Lower lobe of right lung (tissue), 2 donors: ENCODE results near the gene SLC24A3. TPM values are rescaled to one million over a fixed set of nuclear protein-coding genes. Genes with fewer than 3 reads are reported as not detected.

Experiments
- ATAC-seq, 2 donors: fragments of 200-7000 bp; cut with Tn5 transposase; one replicate each; pipeline ENCODE4 v1.9.1; 2020 to 2022; ENCODE audit warnings: mild to moderate bottlenecking in 2 of 2, moderate library complexity in 2 of 2
- DNase-seq: peaks from one replicate; pipeline ENCODE4 v3.0.0-alpha.2; 2020
- H3K27ac ChIP-seq: fragments of 200-600 bp; one replicate; pipeline ENCODE4 v1.8.0; 2022
- H3K27me3 ChIP-seq: fragments of 200-600 bp; one replicate; pipeline ENCODE4 v1.8.0; 2022; ENCODE audit warnings: low read depth
- H3K36me3 ChIP-seq: fragments of 200-600 bp; one replicate; pipeline ENCODE4 v1.8.0; 2022; ENCODE audit warnings: mild to moderate bottlenecking
- H3K4me1 ChIP-seq: fragments of 200-600 bp; one replicate; pipeline ENCODE4 v1.8.0; 2022
- H3K4me3 ChIP-seq: fragments of 200-600 bp; one replicate; pipeline ENCODE4 v1.8.0; 2022; ENCODE audit warnings: mild to moderate bottlenecking
- H3K9me3 ChIP-seq: fragments of 200-600 bp; one replicate; pipeline ENCODE4 v1.8.0; 2022
- intact Hi-C: fragments of 100-400 bp; cut with DNase I; formaldehyde crosslinking; loops from one replicate; pipeline ENCODE4 v1.11.0; 2022
- total RNA-seq: library from RNA; stranded (reverse); fragmentation: NEBNext Ultra II Directional; extraction: Animal tissue kit (Norgen Biotek cat#: 25700); gene quantifications from one replicate; pipeline ENCODE4 v1.2.1, GENCODE V29; 2021
- TF ChIP-seq, protein P1 (sequence below): fragments of 200-600 bp; IDR thresholded peaks from one replicate; pipeline ENCODE4 v1.8.0; 2022; ENCODE audit warnings: antibody characterized with exemption, mild to moderate bottlenecking
- donor health status: DM: no; HTN: yes; CAD: no; lungs with severe emphysema.

Gene SLC24A3
- total RNA-seq, 1 donor from 2014 or later: 7.9 TPM

GRCh38 chr20:19508449-19508848 lies 296.0 kb downstream of the SLC24A3 start:
- TF ChIP-seq, protein P1, sequence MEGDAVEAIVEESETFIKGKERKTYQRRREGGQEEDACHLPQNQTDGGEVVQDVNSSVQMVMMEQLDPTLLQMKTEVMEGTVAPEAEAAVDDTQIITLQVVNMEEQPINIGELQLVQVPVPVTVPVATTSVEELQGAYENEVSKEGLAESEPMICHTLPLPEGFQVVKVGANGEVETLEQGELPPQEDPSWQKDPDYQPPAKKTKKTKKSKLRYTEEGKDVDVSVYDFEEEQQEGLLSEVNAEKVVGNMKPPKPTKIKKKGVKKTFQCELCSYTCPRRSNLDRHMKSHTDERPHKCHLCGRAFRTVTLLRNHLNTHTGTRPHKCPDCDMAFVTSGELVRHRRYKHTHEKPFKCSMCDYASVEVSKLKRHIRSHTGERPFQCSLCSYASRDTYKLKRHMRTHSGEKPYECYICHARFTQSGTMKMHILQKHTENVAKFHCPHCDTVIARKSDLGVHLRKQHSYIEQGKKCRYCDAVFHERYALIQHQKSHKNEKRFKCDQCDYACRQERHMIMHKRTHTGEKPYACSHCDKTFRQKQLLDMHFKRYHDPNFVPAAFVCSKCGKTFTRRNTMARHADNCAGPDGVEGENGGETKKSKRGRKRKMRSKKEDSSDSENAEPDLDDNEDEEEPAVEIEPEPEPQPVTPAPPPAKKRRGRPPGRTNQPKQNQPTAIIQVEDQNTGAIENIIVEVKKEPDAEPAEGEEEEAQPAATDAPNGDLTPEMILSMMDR: no peak
- Histone ChIP-seq H3K4me1 (no peaks in the 10 kb centered on the region), H3K36me3 (no peaks in the 10 kb centered on the region), H3K9me3 (no peaks in the 10 kb centered on the region), H3K27ac (no peak overlapping the region), H3K4me3 (no peak overlapping the region), H3K27me3 (no peaks in the 10 kb centered on the region)
- intact Hi-C loops: no loop called here
- no peak for ATAC-seq
- no peak for DNase-seq

- intact Hi-C loops: no loop called here
- H3K27ac ChIP-seq: no peak overlapping the region
- no peaks in the 10 kb centered on the region for H3K36me3 ChIP-seq
- ATAC-seq (no peak), DNase-seq (no peak)
- H3K4me3 ChIP-seq: no peak overlapping the region
- H3K27me3 ChIP-seq: no peaks in the 10 kb centered on the region
- H3K4me1 ChIP-seq: no peaks in the 10 kb centered on the region
- TF ChIP-seq, protein P1: no peak
- no peaks in the 10 kb centered on the region for H3K9me3 ChIP-seq
These were observed 298.2 kb downstream of the SLC24A3 start for GRCh38 chr20:19510611-19511010.

DNA sequence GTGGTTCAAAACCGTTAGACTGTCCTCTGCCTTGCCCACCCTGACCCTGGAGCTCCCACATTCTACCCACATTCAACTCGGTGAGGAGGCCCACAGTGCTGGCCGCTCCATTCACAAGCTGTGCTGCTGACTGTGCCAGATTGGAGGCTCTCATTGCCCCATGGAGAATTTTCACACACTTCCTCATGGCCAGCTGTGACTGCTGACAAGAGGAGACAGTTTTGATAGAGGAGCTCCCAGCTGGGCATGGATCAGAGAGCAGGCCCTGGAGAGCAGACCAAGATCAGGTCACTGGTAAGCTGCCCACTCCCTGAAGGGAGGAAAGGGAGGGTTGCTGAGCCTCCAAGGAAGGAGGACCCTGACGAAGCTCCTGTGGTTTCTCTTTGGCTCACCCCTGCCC lies 299.5 kb downstream of the SLC24A3 start:
- intact Hi-C loops: no loop called here
- H3K27me3 ChIP-seq: no peaks in the 10 kb centered on the region
- no peaks in the 10 kb centered on the region for H3K4me1 ChIP-seq

GRCh38 chr20:19512886-19513677 lies 300.6 kb downstream of the SLC24A3 start:
- H3K27me3 ChIP-seq: no peaks in the 10 kb centered on the region
- ATAC-seq (no peak), DNase-seq (no peak)
- H3K36me3 ChIP-seq: no peaks in the 10 kb centered on the region
- no peaks in the 10 kb centered on the region for H3K4me1 ChIP-seq
- TF ChIP-seq, protein P1: no peak
- H3K4me3 ChIP-seq: no peak overlapping the region
- intact Hi-C loops: no loop called here
- H3K9me3 ChIP-seq: no peaks in the 10 kb centered on the region
- no peak overlapping the region for H3K27ac ChIP-seq

More for the DNA sequence above, 299.5 kb downstream of the SLC24A3 start:
- DNase-seq (no peak), ATAC-seq (no peak)
- TF ChIP-seq, protein P1: no peak
- H3K4me3 ChIP-seq: no peak overlapping the region
- H3K27ac ChIP-seq: no peak overlapping the region
- no peaks in the 10 kb centered on the region for H3K9me3 ChIP-seq
- H3K36me3 ChIP-seq: no peaks in the 10 kb centered on the region

- H3K36me3 ChIP-seq: no peaks in the 10 kb centered on the region
- DNase-seq (no peak), ATAC-seq (no peak)
- TF ChIP-seq, protein P1: no peak
- H3K27me3 ChIP-seq: no peaks in the 10 kb centered on the region
- no peaks in the 10 kb centered on the region for H3K9me3 ChIP-seq
- H3K4me1 ChIP-seq: no peaks in the 10 kb centered on the region
- H3K4me3 ChIP-seq: no peak overlapping the region
- intact Hi-C loops: no loop called here
- no peak overlapping the region for H3K27ac ChIP-seq
These were observed 302.6 kb downstream of the SLC24A3 start for GRCh38 chr20:19515074-19515473.
